Endothelial cell of umbilical vein (primary cell): Measurements from ENCODE around the gene FRMD4A.

Source experiments
- CTCF ChIP-seq, 2 donors: IDR thresholded peaks; 1 replicate in 1 of 2; 2 replicates in 1 of 2; pipeline ENCODE4 v1.5.1; 2011; ENCODE audit warnings: low read length in 2 of 2, mild to moderate bottlenecking in 2 of 2, moderate library complexity in 2 of 2, control low read depth in 1 of 2, inconsistent platforms in 1 of 2, low read depth in 1 of 2; ENCODE audit not compliant: insufficient read depth in 1 of 2; ENCODE audit errors: extremely low read depth in 1 of 2
- EZH2 ChIP-seq: IDR thresholded peaks from 2 replicates; pipeline ENCODE4 v1.6.1; 2012; ENCODE audit warnings: borderline replicate concordance, low read depth, mild to moderate bottlenecking, moderate library complexity, low read length, inconsistent platforms; ENCODE audit not compliant: severe bottlenecking
- GATA2 ChIP-seq: IDR thresholded peaks from 2 replicates; pipeline ENCODE4 v1.7.0; 2011; ENCODE audit warnings: low read depth, mild to moderate bottlenecking, moderate library complexity, mixed read lengths, low read length; ENCODE audit not compliant: insufficient read length, insufficient read depth
- JUN ChIP-seq: IDR thresholded peaks from 2 replicates; pipeline ENCODE4 v1.6.1; 2011; ENCODE audit warnings: borderline replicate concordance, low read depth; ENCODE audit not compliant: insufficient read length, insufficient read depth
- MYC ChIP-seq: IDR thresholded peaks from one replicate; pipeline ENCODE4 v1.6.1; 2011; ENCODE audit warnings: mild to moderate bottlenecking, low read depth, low read length
- POLR2A ChIP-seq: IDR thresholded peaks from 2 replicates; pipeline ENCODE4 v1.6.1; 2012; ENCODE audit warnings: low read depth, mild to moderate bottlenecking, control low read depth, low read length
- POLR2AphosphoS5 ChIP-seq: IDR thresholded peaks from 2 replicates; pipeline ENCODE4 v1.6.1; 2012; ENCODE audit warnings: low read depth, mild to moderate bottlenecking, control low read depth, low read length, moderate library complexity; ENCODE audit not compliant: insufficient read depth
- TF ChIP-seq, protein P1 (sequence below): IDR thresholded peaks from 2 replicates; pipeline ENCODE4 v1.6.1; 2011; ENCODE audit not compliant: insufficient read depth, insufficient read length

DNA sequence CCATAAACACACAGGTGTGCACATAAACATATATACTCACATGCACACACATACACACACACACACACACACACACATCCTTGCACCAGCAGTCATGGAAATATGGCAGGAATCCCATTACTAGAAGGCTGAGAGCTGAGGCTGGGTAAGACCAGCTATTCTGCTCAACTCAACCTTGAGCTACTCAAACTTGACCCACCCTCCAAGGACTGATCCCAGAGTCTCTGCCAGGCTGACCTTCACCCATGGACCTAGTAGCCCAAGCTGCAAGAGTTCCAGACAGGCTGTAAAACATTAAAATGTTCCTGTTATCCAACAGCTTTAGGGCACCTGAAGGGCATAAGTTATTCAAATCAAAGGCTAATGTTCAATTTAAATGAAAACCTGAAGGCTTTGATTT lies 134.6 kb downstream of the FRMD4A start:
- no peak for TF ChIP-seq MYC
- no peak for TF ChIP-seq CTCF (IDR thresholded peaks at IDR 0.05; ENCODE audit: extremely low read depth in 1 of 2, insufficient read depth in 1 of 2, low read depth in 1 of 2, low read length in 2 of 2)
- TF ChIP-seq, protein P1, sequence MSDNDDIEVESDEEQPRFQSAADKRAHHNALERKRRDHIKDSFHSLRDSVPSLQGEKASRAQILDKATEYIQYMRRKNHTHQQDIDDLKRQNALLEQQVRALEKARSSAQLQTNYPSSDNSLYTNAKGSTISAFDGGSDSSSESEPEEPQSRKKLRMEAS, result no peak
- no peak for TF ChIP-seq POLR2A
- TF ChIP-seq JUN, result no peak
- no peak for TF ChIP-seq POLR2AphosphoS5
- TF ChIP-seq EZH2, result no peak
- no peak for TF ChIP-seq GATA2
